Measurements from ENCODE around the gene SMIM1.

The SMIM1 gene

GRCh38 chr1:3772715-3773571 lies at the start of gene SMIM1:
Gene SMIM1, plus strand, starts transcription at chr1:3772749. Its CDS starts 2,625 bp downstream, at chr1:3775374.
- DNase-seq, result no peak

DNA sequence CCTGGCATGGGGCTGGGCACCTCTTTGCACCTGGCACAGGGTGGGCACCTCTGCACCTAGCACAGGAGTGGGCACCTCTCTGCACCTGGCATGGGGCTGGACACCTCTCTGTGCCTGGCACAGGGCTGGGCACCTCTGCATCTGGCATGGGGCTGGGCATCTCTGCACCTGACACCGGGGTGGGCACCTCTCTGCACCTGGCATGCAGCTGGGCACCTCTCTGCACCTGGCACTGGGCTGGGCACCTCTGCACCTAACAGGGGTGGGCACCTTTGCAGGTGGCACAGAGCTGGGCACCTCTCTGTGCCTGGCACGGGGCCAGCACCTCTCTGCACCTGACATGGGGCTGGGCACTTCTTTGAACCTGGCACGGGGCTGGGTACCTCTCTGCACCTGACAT lies 49.7 kb upstream of the SMIM1 start:
- DNase-seq, result no peak

DNA sequence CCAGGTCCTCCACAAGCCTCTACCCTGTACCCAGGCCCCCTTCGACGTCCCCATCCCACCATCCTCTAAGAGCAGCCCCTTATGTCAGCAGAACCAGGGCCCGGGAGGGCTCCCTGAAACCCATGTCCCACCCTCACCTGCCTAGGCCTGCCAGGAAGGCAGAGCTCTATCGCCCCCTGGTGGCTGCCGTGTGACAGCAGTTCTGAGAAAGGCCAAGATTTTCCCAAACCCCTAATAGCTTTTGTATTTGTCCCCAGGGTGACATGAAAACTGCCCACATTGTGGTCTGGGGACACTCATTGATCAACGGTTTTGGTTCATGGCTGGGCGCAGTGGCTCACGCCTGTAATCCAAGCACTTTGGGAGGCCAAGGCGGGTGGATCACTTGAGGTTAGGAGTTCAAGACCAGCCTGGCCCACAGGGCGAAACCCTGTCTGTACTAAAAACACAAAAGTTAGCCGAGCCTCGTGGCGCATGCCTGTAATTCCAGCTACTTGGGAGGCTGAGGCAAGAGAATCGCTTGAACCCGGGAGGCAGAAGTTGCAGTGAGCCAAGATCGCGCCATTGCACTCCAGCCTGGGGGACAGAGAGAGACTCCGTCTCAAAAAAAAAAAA lies 48.0 kb upstream of the SMIM1 start:
- peak; percentile 75 for DNase-seq

DNA sequence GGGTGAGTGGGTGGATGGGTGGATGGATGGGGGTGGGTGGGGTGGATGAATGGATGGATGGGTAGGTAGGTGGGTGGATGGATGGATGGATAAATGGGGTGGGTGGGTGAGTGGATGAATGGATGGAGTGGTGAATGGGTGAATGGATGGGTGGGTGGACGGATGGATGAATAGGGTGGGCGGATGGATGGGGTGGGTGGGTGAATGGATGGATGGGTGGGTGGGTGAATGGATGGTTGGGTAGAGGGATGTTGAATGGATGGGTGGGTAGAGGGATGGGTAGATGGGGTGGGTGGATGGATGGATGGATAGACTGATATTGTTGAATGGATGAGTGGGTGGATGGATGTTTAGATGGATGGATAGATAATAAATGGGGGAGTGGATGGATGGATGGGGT lies 47.2 kb upstream of the SMIM1 start:
- DNase-seq, result no peak

- DNase-seq, result no peak
Observed at GRCh38 chr1:3727042-3727824, 45.3 kb upstream of the SMIM1 start.

DNA sequence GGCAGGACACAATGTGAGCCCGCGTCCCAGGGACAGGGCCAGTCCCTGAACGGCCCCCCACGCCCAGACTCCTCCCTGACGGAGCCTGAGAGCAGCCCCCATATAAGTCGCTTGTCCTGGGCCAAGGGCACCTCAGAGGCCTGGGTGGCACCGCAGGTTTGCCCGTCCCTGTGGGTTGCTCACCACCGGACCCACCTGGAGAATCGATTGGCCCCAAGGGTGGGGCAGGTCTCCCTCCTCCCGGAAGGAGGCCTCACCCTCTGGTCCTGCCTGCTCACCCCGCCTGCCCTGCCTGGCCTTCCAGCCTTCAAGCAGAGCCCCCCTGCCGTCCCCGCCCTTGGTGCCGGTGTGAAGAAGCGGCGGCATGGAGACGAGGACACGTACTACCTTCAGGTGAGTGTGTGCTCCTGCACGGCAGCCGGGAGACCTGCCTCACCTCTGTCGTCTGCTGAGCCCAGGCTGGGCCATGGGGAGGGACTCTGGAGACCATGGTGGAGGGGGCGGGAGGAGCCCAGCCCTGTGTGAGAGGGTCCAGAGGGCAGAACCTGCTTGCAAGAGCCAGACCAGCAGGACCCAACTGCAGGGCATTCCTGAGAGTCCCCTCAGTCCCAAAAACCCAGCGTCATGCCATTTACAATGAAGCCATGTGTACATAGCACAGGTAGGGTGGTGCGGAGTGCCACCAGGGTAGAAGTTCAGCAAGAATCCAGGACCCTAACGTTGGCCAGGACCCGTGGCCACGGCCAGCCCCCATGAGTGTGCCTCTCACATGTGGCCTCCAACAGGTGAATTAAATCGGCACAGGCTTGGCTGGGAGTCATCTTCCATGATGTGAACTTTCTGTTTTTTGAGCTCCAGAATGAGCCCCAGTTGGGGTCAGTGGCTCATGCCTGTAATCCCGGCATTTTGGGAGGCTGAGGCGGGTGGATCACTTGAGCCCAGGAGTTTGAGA lies 44.4 kb upstream of the SMIM1 start:
- no peak for DNase-seq

DNA sequence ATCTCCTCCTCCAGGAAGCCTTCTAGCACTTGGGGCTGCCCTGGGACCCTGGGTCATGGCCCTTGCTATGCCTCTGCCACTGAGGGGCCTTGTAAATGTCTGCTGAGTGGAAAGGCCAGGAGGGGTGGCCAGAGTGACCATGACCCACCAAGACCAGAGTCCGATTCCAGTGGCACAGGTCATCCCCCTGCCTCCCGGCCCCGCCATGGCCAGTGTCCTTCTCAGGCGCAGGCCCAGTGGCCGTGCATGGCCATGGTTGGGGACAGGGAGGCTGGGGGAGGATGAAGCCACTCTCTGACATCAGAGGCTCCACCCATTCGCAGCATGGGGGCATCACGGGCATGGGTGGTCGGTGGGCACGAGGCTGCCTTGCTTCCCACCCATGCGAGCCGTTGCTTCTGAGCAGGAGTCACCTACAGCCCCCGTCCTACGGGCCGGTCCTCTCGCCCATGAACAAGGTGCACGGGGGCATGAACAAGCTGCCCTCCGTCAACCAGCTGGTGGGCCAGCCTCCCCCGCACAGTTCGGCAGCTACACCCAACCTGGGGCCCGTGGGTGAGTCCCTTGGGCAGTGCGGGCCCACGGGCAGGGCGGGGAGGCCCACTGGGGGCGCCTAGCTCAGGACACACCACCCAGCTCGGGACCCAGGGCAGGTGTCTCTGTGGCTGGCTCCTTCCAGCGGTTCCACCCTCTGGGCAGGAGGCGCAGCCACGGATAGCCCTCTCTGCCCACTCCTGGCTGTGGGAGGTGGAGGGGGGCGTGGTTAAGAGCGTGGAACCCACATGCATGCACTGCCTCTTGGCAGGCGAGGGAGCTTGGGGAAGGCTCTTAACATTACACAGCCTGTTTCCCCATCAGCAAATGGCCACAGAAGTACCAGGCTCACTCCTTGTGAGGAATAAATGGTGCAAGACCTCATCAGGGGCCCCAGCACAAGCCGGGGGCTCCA lies 42.7 kb upstream of the SMIM1 start:
- no peak for DNase-seq

DNA sequence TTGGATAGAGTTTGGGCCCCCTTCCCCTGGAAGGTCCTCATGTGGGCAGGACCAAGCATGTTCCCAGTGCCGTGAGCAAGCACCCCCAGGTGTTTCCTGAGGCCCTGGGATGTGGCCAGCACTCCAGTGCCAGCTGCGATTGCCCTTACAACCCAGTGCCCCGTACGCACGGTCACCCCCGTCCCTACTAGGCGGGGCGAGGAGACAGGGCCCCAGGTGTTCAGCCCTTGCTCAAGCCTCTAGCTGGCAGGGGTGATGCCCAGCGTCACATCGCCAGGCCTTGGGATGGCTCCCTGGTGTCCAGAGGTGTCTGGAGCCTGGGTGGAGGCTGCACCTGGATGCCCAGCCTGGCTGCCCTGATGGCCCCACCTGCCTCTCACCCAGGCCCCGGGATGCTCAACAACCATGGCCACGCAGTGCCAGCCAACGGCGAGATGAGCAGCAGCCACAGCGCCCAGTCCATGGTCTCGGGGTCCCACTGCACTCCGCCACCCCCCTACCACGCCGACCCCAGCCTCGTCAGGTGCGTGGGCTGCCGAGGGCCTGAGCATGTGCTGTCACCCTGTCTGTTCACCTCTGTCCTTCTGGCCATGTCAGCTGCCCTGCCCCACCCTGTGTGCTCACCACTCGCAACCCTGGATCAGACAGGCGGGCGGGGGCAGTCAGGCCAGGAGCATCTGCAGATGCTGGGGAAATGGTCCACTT lies 41.9 kb upstream of the SMIM1 start:
- no peak for DNase-seq

DNA sequence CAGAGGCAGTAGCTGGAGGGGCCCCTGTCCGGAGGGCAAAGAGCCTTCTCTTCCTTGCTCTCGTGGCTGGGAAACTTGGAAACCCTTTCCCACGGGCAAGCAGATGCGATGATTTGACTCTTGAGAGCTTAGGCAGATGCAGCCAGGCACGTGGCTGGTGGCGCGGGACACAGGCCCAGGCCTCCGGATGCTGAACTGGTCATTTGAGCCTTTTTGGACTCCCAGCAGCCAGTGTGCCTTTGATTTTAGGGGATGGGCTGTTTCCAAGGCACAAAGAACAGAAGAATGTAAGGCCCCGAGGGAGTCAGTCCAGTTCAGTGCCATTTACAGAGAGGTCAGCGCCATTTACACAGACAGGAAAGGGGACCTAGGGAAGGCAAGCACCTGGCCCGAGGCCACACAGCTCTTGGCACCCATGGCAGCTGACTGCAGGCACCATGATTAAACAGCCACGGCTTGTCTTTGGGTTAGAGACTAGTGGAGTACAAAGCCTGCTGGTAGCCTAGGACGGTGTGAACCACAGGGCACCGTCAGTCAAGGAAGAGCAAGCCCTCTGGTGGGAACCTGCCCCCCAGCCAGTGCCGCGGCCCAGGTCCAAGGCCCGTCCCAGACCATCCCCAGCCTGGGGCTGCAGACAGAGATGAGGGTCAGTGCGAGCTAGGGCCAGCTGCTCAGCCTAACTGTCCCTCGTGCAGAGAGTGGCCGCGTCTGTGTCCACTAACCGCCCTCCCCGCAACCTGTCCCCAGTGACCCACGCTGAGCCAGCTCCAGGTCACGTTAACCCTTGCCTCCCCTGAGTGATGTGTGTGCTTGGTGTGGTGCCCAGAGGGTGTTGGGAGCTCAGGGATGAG lies 40.7 kb upstream of the SMIM1 start:
- DNase-seq, result no peak

DNA sequence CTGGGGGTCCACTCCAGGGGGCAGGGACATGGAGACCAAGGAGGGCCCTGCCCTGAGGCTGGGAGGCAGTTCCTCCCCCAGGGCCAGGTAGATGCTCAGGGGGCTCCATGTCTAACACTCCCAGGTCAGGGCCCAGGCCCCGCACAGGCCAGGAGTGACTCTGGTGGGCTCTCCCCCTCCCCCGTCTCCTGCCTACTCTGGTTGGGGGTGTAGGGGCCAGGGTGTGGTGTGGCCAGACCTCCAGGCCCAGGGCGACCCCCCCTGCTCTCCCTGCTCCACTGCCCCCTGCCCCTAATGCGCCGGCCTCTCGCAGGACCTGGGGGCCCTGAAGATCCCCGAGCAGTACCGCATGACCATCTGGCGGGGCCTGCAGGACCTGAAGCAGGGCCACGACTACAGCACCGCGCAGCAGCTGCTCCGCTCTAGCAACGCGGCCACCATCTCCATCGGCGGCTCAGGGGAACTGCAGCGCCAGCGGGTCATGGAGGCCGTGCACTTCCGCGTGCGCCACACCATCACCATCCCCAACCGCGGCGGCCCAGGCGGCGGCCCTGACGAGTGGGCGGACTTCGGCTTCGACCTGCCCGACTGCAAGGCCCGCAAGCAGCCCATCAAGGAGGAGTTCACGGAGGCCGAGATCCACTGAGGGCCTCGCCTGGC lies 40.0 kb upstream of the SMIM1 start:
- no peak for DNase-seq

- no peak for DNase-seq
Observed at GRCh38 chr1:3733094-3733882, 39.3 kb upstream of the SMIM1 start.

DNA sequence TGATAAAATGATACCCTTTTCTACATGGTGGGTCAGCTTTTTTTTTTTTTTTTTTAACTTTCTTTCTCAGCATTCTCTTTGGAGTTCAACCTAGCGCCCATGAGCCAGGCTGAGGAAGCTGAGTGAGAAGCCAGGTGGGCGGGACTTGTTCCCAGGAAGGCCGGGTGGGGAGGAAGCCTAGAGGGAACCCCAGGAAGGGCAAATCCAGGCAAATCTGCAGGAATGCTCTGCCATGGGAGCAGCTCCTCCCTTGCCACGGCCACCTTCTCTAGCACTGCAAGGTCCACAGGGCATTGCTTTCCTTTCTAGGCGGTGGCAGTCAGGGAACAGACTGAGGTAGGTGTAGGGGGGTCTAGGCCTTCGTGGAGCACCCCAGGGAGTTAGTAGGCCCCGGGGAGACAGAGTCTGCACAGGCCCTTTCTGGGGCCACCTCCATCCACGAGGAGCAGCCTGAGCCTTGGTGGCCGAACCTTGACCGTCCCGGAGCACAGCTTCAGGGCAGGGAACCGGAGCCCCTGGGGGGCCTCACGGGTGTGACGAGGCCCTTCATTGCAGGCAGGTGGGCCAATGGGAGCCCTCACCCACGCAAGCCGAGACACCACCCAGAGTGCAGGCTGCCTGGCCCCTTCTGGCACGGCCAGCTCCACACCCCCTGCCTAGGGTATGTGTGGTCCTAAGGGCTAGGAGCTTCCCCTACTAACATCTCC lies 38.5 kb upstream of the SMIM1 start:
- DNase-seq, result no peak

DNA sequence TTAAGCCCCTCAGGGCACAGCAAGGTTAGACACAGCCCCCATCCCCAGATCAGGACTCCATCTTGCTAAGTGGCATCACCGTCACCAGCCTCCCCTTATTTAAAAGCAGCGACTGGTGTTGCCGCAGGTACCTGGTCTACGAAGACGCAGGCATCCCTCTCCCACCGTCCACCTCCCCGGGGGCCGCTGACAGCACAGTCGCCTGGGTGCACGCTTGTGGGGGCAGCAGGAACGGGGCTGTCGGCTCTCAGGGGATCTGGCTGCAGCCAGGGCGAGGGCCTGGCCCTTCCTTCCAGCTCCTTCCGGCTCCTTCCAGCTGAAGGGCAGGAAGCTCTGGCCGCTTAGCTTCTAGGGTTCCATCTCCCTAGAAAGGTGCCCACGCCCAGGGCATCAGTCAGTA lies 37.9 kb upstream of the SMIM1 start:
- DNase-seq, result no peak

DNA sequence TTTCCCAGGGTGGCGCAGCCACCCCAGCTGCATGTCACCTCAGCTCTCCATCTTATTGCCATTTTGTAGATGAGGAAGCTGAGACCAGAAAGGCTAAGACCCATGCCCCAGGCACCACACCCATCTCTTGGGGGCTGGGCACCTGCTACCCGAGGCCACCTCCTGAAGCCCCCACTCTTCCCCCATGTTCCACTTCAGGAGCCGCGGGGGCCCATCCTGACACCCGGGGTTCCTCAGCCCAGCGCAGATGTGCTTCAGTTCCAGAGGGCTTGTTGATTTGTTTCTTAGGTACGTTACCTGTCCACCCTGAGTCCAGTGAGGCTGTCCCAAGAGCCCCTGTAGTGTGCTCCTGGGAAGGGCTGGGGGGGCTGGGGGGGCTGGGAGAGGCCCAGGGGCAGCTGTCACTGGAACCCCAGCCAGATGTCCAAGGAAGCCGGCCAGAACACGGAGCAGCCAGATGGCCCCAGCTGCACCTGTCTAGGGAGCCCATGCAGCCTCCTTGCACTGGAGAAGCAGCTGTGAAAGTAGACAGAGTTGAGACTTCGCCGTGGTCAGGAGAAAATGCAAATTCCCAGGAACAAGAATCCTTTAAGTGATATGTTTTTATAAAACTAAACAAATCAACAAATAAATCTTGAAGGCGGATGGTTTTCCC lies 37.4 kb upstream of the SMIM1 start:
- DNase-seq, result no peak

DNA sequence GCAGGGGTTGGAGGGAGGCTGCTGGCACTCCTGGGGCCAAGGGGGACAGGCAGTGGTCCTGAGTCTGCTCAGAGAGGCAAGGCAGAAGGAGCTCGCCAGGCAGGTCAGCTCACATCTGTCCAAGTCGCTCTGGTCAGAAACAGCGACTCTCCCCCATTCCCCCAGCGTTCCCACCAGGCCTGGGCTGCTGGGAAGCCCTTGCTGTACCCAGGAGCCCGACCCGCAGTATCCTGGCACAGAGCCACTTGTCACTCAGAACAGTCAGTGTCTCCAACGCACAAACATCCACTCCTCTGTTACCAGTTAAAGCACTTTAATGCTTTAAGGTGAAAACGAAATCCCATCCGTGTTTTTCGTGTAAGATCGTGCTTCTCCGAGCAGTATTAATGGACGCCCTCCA lies 36.9 kb upstream of the SMIM1 start:
- DNase-seq, result no peak

GRCh38 chr1:3736131-3736561 lies 36.4 kb upstream of the SMIM1 start:
- DNase-seq, result no peak

- no peak for DNase-seq
Observed at GRCh38 chr1:3736708-3737107, 35.8 kb upstream of the SMIM1 start.

Measured in NCI-H1436 (cell line).